Esophagus squamous epithelium (tissue), 5 donors: ENCODE measurements around the gene RARS1. TPM values are rescaled to one million over a fixed set of nuclear protein-coding genes. Genes with fewer than 3 reads are reported as not detected.

ENCODE experiments used
- DNase-seq: peaks from one replicate; lab custom pipeline; 2025; lab: John Stamatoyannopoulos, UW
- H3K27ac ChIP-seq, 4 donors: fragments of 200-600 bp; sonication (generic); one replicate each; pipeline ENCODE4 v1.5.1; 2016 to 2019; ENCODE audit warnings: mild to moderate bottlenecking in 1 of 4
- H3K27me3 ChIP-seq, 4 donors: fragments of 200-600 bp; sonication (generic); 1 replicate in 3 of 4; 2 replicates in 1 of 4; pipeline versions ENCODE4 v1.5.1 to v1.6.0; 2017 to 2021; ENCODE audit warnings: antibody characterized with exemption in 1 of 4
- H3K36me3 ChIP-seq, 3 donors: fragments of 200-600 bp; sonication (generic); one replicate each; pipeline ENCODE4 v1.5.1; 2016 to 2019
- H3K4me1 ChIP-seq, 3 donors: fragments of 200-600 bp; sonication (generic); one replicate each; pipeline ENCODE4 v1.5.1; 2017 to 2019
- H3K4me3 ChIP-seq, 4 donors: fragments of 200-600 bp; sonication (generic); 1 replicate in 3 of 4; 2 replicates in 1 of 4; pipeline ENCODE4 v1.5.1; 2016 to 2019; ENCODE audit warnings: mild to moderate bottlenecking in 2 of 4, moderate library complexity in 1 of 4
- H3K9me3 ChIP-seq, 3 donors: fragments of 200-600 bp; sonication (generic); one replicate each; pipeline ENCODE4 v1.5.1; 2016 to 2019
- CTCF ChIP-seq, 6 experiments: fragments of 450-650 bp in 4 of 6; fragments of 200-600 bp in 2 of 6; sonication (generic) in 2 of 6; IDR thresholded peaks; one replicate each; pipeline ENCODE4 v1.5.1; 2016 to 2019; ENCODE audit warnings: antibody characterized with exemption in 6 of 6, mild to moderate bottlenecking in 4 of 6, moderate library complexity in 4 of 6
- POLR2A ChIP-seq, 4 donors: fragments of 450-650 bp; IDR thresholded peaks; one replicate each; pipeline ENCODE4 v1.6.1; 2017; ENCODE audit warnings: antibody characterized with exemption in 4 of 4, mild to moderate bottlenecking in 4 of 4, moderate library complexity in 3 of 4
- whole genome bisulfite sequencing, 2 donors: methylation state at CpG; one replicate each; pipeline ENCODE4 v1.1.5; 2018; 5-methylcytosine and 5-hydroxymethylcytosine counted together
- intact Hi-C: fragments of 100-400 bp; cut with DNase I; formaldehyde crosslinking; loops from one replicate; pipeline ENCODE4 v1.15.0; 2022
- total RNA-seq, 4 donors: library from RNA; depleted of rRNA; stranded (reverse); fragments of >200 nt; gene quantifications; one replicate each; pipeline ENCODE4 v1.1.0, GENCODE V29; 2016
- donor health status: DM: yes; HTN: yes; CAD: no.

RARS1 gene
- total RNA-seq, 4 donors from 2014 or later = 56.6 to 124 (median 85.8) TPM

- Histone ChIP-seq H3K36me3 (peaks cover 0 to 58% (median 0%) of the 10 kb centered on the region in 3 donors), H3K4me3 (no peak overlapping the region), H3K9me3 (no peaks in the 10 kb centered on the region), H3K27ac (no peak overlapping the region), H3K27me3 (no peaks in the 10 kb centered on the region), H3K4me1 (peaks cover 0 to 12% (median 0%) of the 10 kb centered on the region in 3 donors)
- no peak for TF ChIP-seq POLR2A (IDR thresholded peaks at IDR 0.05)
- TF ChIP-seq CTCF (IDR thresholded peaks at IDR 0.05) = no peak
- intact Hi-C loops = no loop called here
- DNase-seq = no peak
- 84 to 94% methylated on average over 3 of the region's 3 CpGs for WGBS, 2 donors
Observed at GRCh38 chr5:168457542-168457941, 28.7 kb upstream of the RARS1 start.

- Histone ChIP-seq H3K36me3 (peaks cover 0 to 61% (median 0%) of the 10 kb centered on the region in 3 donors), H3K9me3 (no peaks in the 10 kb centered on the region), H3K4me1 (no peaks in the 10 kb centered on the region), H3K27ac (no peak overlapping the region), H3K4me3 (no peak overlapping the region), H3K27me3 (no peaks in the 10 kb centered on the region)
- DNase-seq = no peak
- TF ChIP-seq POLR2A (IDR thresholded peaks at IDR 0.05) (no peak), CTCF (IDR thresholded peaks at IDR 0.05) (no peak)
- intact Hi-C loops = no loop called here
- WGBS, 2 donors = 87 to 90% methylated on average over 9 of the region's 9 CpGs
Observed at GRCh38 chr5:168460606-168461005, 25.7 kb upstream of the RARS1 start.

- intact Hi-C loops = no loop called here
- H3K4me3 ChIP-seq = no peak overlapping the region
- no peaks in the 10 kb centered on the region for H3K27me3 ChIP-seq
- H3K9me3 ChIP-seq = no peaks in the 10 kb centered on the region
- no peaks in the 10 kb centered on the region for H3K4me1 ChIP-seq
- no peak overlapping the region for H3K27ac ChIP-seq
- DNase-seq = no peak
- TF ChIP-seq POLR2A (IDR thresholded peaks at IDR 0.05) (no peak), CTCF (IDR thresholded peaks at IDR 0.05) (no peak)
- WGBS, 2 donors = 87 to 96% methylated on average over 2 of the region's 2 CpGs
- peaks cover 0 to 52% (median 0%) of the 10 kb centered on the region in 3 donors for H3K36me3 ChIP-seq
Observed at GRCh38 chr5:168463081-168463480, 23.2 kb upstream of the RARS1 start.

GRCh38 chr5:168464214-168464613 is 22.1 kb upstream of the RARS1 start:
- Histone ChIP-seq H3K27me3 (no peaks in the 10 kb centered on the region), H3K4me1 (no peaks in the 10 kb centered on the region), H3K36me3 (peaks cover 0 to 53% (median 0%) of the 10 kb centered on the region in 3 donors), H3K9me3 (no peaks in the 10 kb centered on the region), H3K4me3 (no peak overlapping the region), H3K27ac (no peak overlapping the region)
- TF ChIP-seq CTCF (IDR thresholded peaks at IDR 0.05) (no peak), POLR2A (IDR thresholded peaks at IDR 0.05) (no peak)
- WGBS, 2 donors = 48 to 71% methylated on average over 5 of the region's 5 CpGs
- no peak for DNase-seq
- intact Hi-C loops = no loop called here

- peaks cover 0 to 53% (median 0%) of the 10 kb centered on the region in 3 donors for H3K36me3 ChIP-seq
- WGBS, 2 donors = 91 to 95% methylated on average over 16 to 19 of the region's 20 CpGs
- no peak overlapping the region for H3K27ac ChIP-seq
- H3K27me3 ChIP-seq = no peaks in the 10 kb centered on the region
- TF ChIP-seq CTCF (IDR thresholded peaks at IDR 0.05) (no peak), POLR2A (IDR thresholded peaks at IDR 0.05) (no peak)
- no peak for DNase-seq
- intact Hi-C loops = no loop called here
- H3K4me3 ChIP-seq = no peak overlapping the region
- no peaks in the 10 kb centered on the region for H3K9me3 ChIP-seq
- no peaks in the 10 kb centered on the region for H3K4me1 ChIP-seq
Observed at GRCh38 chr5:168464641-168465040, 21.6 kb upstream of the RARS1 start.
